Neuronal stem cell (in vitro differentiated cells): ENCODE measurements around the gene UBAP1.

ENCODE experiments used
- DNase-seq: peaks from one replicate; pipeline ENCODE4 v3.0.0-alpha.2; 2013; ENCODE audit warnings: low spot score
- H2AFZ ChIP-seq: one replicate; pipeline ENCODE4 v1.6.1; 2013; ENCODE audit warnings: mild to moderate bottlenecking, low read length, inconsistent platforms
- H2AK5ac ChIP-seq: 2 replicates; pipeline ENCODE4 v1.6.1; 2013; ENCODE audit warnings: low read depth, mild to moderate bottlenecking, inconsistent platforms, low read length, moderate library complexity, mixed read lengths
- H2BK120ac ChIP-seq: 2 replicates; pipeline ENCODE4 v1.6.1; 2013; ENCODE audit warnings: low read depth, mild to moderate bottlenecking, inconsistent platforms, low read length, moderate library complexity, mixed read lengths
- H2BK12ac ChIP-seq: one replicate; pipeline ENCODE4 v1.6.1; 2013; ENCODE audit warnings: low read length, inconsistent platforms
- H2BK15ac ChIP-seq: 2 replicates; pipeline ENCODE4 v1.6.1; 2013; ENCODE audit warnings: mild to moderate bottlenecking, low read length, inconsistent platforms, mixed read lengths
- H2BK5ac ChIP-seq: one replicate; pipeline ENCODE4 v1.6.1; 2013; ENCODE audit warnings: inconsistent platforms, mild to moderate bottlenecking, low read length, moderate library complexity
- H3K14ac ChIP-seq: one replicate; pipeline ENCODE4 v1.6.1; 2013; ENCODE audit warnings: low read length, inconsistent platforms
- H3K18ac ChIP-seq: 2 replicates; pipeline ENCODE4 v1.6.1; 2013; ENCODE audit warnings: low read length, inconsistent platforms
- H3K23ac ChIP-seq: 2 replicates; pipeline ENCODE4 v1.6.1; 2013; ENCODE audit warnings: low read depth, mild to moderate bottlenecking, mixed read lengths, low read length, inconsistent platforms; ENCODE audit not compliant: poor library complexity
- H3K27ac ChIP-seq: replicated peaks from 3 replicates; pipeline ENCODE4 v1.5.1; 2013; ENCODE audit warnings: low read length, inconsistent platforms
- H3K27me3 ChIP-seq, 3 experiments: 2 replicates each; pipeline ENCODE4 v1.6.1; 2013; ENCODE audit warnings: low read length in 3 of 3, mild to moderate bottlenecking in 2 of 3, inconsistent platforms in 1 of 3, low read depth in 1 of 3, mixed read lengths in 1 of 3, moderate library complexity in 1 of 3; ENCODE audit not compliant: control insufficient read depth in 3 of 3, insufficient read depth in 3 of 3
- H3K36me3 ChIP-seq, 2 donors: replicated peaks in 1 of 2; 2 replicates each; pipeline ENCODE4 v1.6.1; 2013; ENCODE audit warnings: low read length in 2 of 2; ENCODE audit not compliant: control insufficient read depth in 2 of 2, insufficient read depth in 2 of 2
- H3K4ac ChIP-seq: 2 replicates; pipeline ENCODE4 v1.6.1; 2013; ENCODE audit warnings: inconsistent platforms, mild to moderate bottlenecking, low read length, moderate library complexity
- H3K4me1 ChIP-seq, 2 donors: 1 replicate in 1 of 2; 2 replicates in 1 of 2; pipeline ENCODE4 v1.6.1; 2013; ENCODE audit warnings: low read length in 2 of 2, low read depth in 1 of 2; ENCODE audit not compliant: control insufficient read depth in 2 of 2, insufficient read depth in 1 of 2
- H3K4me2 ChIP-seq: one replicate; pipeline ENCODE4 v1.6.1; 2013; ENCODE audit warnings: mild to moderate bottlenecking, low read length, inconsistent platforms; ENCODE audit not compliant: insufficient read depth, poor library complexity, severe bottlenecking
- H3K4me3 ChIP-seq, 2 donors: 2 replicates each; pipeline ENCODE4 v1.5.1; 2013; ENCODE audit warnings: low read length in 2 of 2, mild to moderate bottlenecking in 2 of 2, inconsistent platforms in 1 of 2, moderate library complexity in 1 of 2
- H3K79me1 ChIP-seq: one replicate; pipeline ENCODE4 v1.6.1; 2013; ENCODE audit warnings: low read depth, mild to moderate bottlenecking, inconsistent platforms, low read length, moderate library complexity
- H3K9ac ChIP-seq: one replicate; pipeline ENCODE4 v1.6.1; 2013; ENCODE audit warnings: mild to moderate bottlenecking, low read depth, low read length, inconsistent platforms; ENCODE audit not compliant: poor library complexity
- H3K9me3 ChIP-seq, 2 donors: replicated peaks in 1 of 2; 2 replicates each; pipeline versions ENCODE3 to v1.6.1; 2013; ENCODE audit warnings: low read length in 2 of 2, mild to moderate bottlenecking in 2 of 2, inconsistent platforms in 1 of 2, low read depth in 1 of 2, mixed read lengths in 1 of 2, moderate library complexity in 1 of 2; ENCODE audit not compliant: control insufficient read depth in 2 of 2, insufficient read depth in 1 of 2
- H4K8ac ChIP-seq: one replicate; pipeline ENCODE4 v1.6.1; 2013; ENCODE audit warnings: low read depth, mild to moderate bottlenecking, inconsistent platforms, low read length, moderate library complexity
- H4K91ac ChIP-seq: one replicate; pipeline ENCODE4 v1.6.1; 2013; ENCODE audit warnings: low read length, low read depth, mild to moderate bottlenecking, inconsistent platforms; ENCODE audit not compliant: poor library complexity
- WGBS, 2 donors: extraction: QIAGEN DNeasy Blood & Tissue Kit; methylation state at CpG; one replicate each; pipeline ENCODE4 v1.1.7; 2013; ENCODE audit warnings: missing lambda C conversion rate in 2 of 2, mixed read lengths in 1 of 2; ENCODE audit not compliant: insufficient read length in 2 of 2, insufficient replicate concordance in 1 of 2; ENCODE audit errors: extremely low coverage in 2 of 2; 5-methylcytosine and 5-hydroxymethylcytosine counted together

The UBAP1 gene

GRCh38 chr9:34252016-34252415, 73.2 kb downstream of the UBAP1 start:
- Histone ChIP-seq H3K79me1 (peaks cover 3% of the 10 kb centered on the region), H3K36me3 (peaks cover 52 to 98% of the 10 kb centered on the region in 2 donors), H3K4me2 (no peak overlapping the region), H3K27ac (no peak overlapping the region), H2AFZ (no peak overlapping the region), H3K14ac (no peak overlapping the region), H2BK15ac (no peak overlapping the region), H2BK120ac (no peak overlapping the region), H3K9ac (no peak overlapping the region), H3K4me1 (no peaks in the 10 kb centered on the region), H3K23ac (no peak overlapping the region), H3K9me3 (no peaks in the 10 kb centered on the region), H2BK5ac (no peak overlapping the region), H4K8ac (no peak overlapping the region), H2AK5ac (no peak overlapping the region), H3K4me3 (no peak overlapping the region), H3K18ac (no peak overlapping the region), H3K4ac (no peak overlapping the region), H4K91ac (no peak overlapping the region), H2BK12ac (no peak overlapping the region), H3K27me3 (no peaks in the 10 kb centered on the region)
- DNase-seq, result no peak

GRCh38 chr9:34252670-34253459, 74.0 kb downstream of the UBAP1 start:
- H4K91ac ChIP-seq, result no peak overlapping the region
- no peak overlapping the region for H3K4me2 ChIP-seq
- H3K27ac ChIP-seq, result no peak overlapping the region
- H3K36me3 ChIP-seq, result peaks cover 58 to 98% of the 10 kb centered on the region in 2 donors
- H3K4ac ChIP-seq, result no peak overlapping the region
- no peak overlapping the region for H3K9ac ChIP-seq
- no peak overlapping the region for H3K18ac ChIP-seq
- DNase-seq, result peak; percentile 61
- no peak overlapping the region for H3K14ac ChIP-seq
- H2BK15ac ChIP-seq, result no peak overlapping the region
- no CpG with 5 or more reads among the region's 10 CpGs for WGBS, 2 donors
- no peaks in the 10 kb centered on the region for H3K27me3 ChIP-seq
- H3K79me1 ChIP-seq, result peaks cover 3% of the 10 kb centered on the region
- H2BK120ac ChIP-seq, result no peak overlapping the region
- no peak overlapping the region for H3K4me3 ChIP-seq
- no peak overlapping the region for H2BK12ac ChIP-seq
- H2AFZ ChIP-seq, result no peak overlapping the region
- peaks cover 0 to 1% of the 10 kb centered on the region in 2 donors for H3K9me3 ChIP-seq
- no peak overlapping the region for H2BK5ac ChIP-seq
- H4K8ac ChIP-seq, result no peak overlapping the region
- no peaks in the 10 kb centered on the region for H3K4me1 ChIP-seq
- H3K23ac ChIP-seq, result no peak overlapping the region
- no peak overlapping the region for H2AK5ac ChIP-seq

- Histone ChIP-seq H3K27ac (no peak overlapping the region), H4K8ac (no peak overlapping the region), H2BK15ac (no peak overlapping the region), H2BK12ac (no peak overlapping the region), H3K4me3 (no peak overlapping the region), H3K79me1 (peaks cover 3% of the 10 kb centered on the region), H2AK5ac (no peak overlapping the region), H3K4ac (no peak overlapping the region), H3K4me1 (no peaks in the 10 kb centered on the region), H3K9ac (no peak overlapping the region), H2BK120ac (no peak overlapping the region), H3K14ac (no peak overlapping the region), H3K4me2 (no peak overlapping the region), H3K18ac (no peak overlapping the region), H3K9me3 (peaks cover 0 to 1% of the 10 kb centered on the region in 2 donors), H3K23ac (no peak overlapping the region), H4K91ac (no peak overlapping the region), H2AFZ (no peak overlapping the region), H2BK5ac (no peak overlapping the region), H3K36me3 (peaks cover 57 to 99% of the 10 kb centered on the region in 2 donors), H3K27me3 (no peaks in the 10 kb centered on the region)
- no CpG with 5 or more reads among the region's 3 CpGs for WGBS, 2 donors
- DNase-seq, result no peak
Observed at GRCh38 chr9:34253460-34253837, 74.6 kb downstream of the UBAP1 start.

GRCh38 chr9:34254141-34254913, 75.5 kb downstream of the UBAP1 start:
- H3K18ac ChIP-seq, result no peak overlapping the region
- H3K9ac ChIP-seq, result no peak overlapping the region
- H4K91ac ChIP-seq, result no peak overlapping the region
- H3K9me3 ChIP-seq, result peaks cover 0 to 1% of the 10 kb centered on the region in 2 donors
- no peak overlapping the region for H2BK5ac ChIP-seq
- no peak overlapping the region for H3K4ac ChIP-seq
- no peak overlapping the region for H3K27ac ChIP-seq
- no peak for DNase-seq
- H3K14ac ChIP-seq, result no peak overlapping the region
- H2AK5ac ChIP-seq, result no peak overlapping the region
- no peak overlapping the region for H3K4me2 ChIP-seq
- peak overlapping the region; percentile 55 for H4K8ac ChIP-seq
- H3K4me1 ChIP-seq, result no peaks in the 10 kb centered on the region
- no peak overlapping the region for H2AFZ ChIP-seq
- no peak overlapping the region for H2BK12ac ChIP-seq
- no peak overlapping the region for H2BK120ac ChIP-seq
- peaks cover 54 to 99% of the 10 kb centered on the region in 2 donors for H3K36me3 ChIP-seq
- no CpG with 5 or more reads among the region's 16 CpGs for WGBS, 2 donors
- no peak overlapping the region for H2BK15ac ChIP-seq
- peaks cover 3% of the 10 kb centered on the region for H3K79me1 ChIP-seq
- no peaks in the 10 kb centered on the region for H3K27me3 ChIP-seq
- no peak overlapping the region for H3K23ac ChIP-seq
- H3K4me3 ChIP-seq, result no peak overlapping the region
